Measurements from ENCODE around the gene NSUN2. TPM values are rescaled to one million over a fixed set of nuclear protein-coding genes. Genes with fewer than 3 reads are reported as not detected.

Gene NSUN2
- total RNA-seq, 1 experiment from 2014 or later: 155 TPM

- peaks cover 41% of the 10 kb centered on the region for H3K36me3 ChIP-seq (ENCODE audit: low read depth)
- no peaks in the 10 kb centered on the region for H3K4me1 ChIP-seq (replicated peaks; ENCODE audit: insufficient read depth)
- no peaks in the 10 kb centered on the region for H3K27me3 ChIP-seq (ENCODE audit: insufficient read depth, low read depth)
- H3K9me2 ChIP-seq (ENCODE audit: insufficient read depth): no peaks in the 10 kb centered on the region
- no peak for DNase-seq
- no peak overlapping the region for H2AFZ ChIP-seq
- no peak overlapping the region for H3K27ac ChIP-seq
- peaks cover 15% of the 10 kb centered on the region for H4K20me1 ChIP-seq (ENCODE audit: insufficient read depth)
- TF ChIP-seq CTCF (conservative IDR thresholded peaks at IDR 0.05) (no peak), EZH2 (IDR thresholded peaks at IDR 0.05; ENCODE audit: low read depth) (no peak)
- no peaks in the 10 kb centered on the region for H3K79me2 ChIP-seq (ENCODE audit: low read depth)
- no peak overlapping the region for H3K4me3 ChIP-seq
- peaks cover 12% of the 10 kb centered on the region for H3F3A ChIP-seq (ENCODE audit: insufficient read depth, low read depth)
- no peaks in the 10 kb centered on the region for H3K9me3 ChIP-seq (ENCODE audit: insufficient read depth, low read depth)
- intact Hi-C loops (cut with micrococcal nuclease; ENCODE audit: unreplicated experiment): no loop called here
- H3K4me2 ChIP-seq: no peak overlapping the region
- POLR2A ChIA-PET (ENCODE audit: unreplicated experiment): no interaction called here
- no TSS peak for BruUV-seq (replicated peaks)
- CTCF ChIA-PET: no interaction called here
These were observed 34.4 kb downstream of the NSUN2 start for GRCh38 chr5:6598351-6598900.

GRCh38 chr5:6597557-6597956 is 35.3 kb downstream of the NSUN2 start:
- POLR2A ChIA-PET (ENCODE audit: unreplicated experiment): no interaction called here

GRCh38 chr5:6596388-6596787 is 36.5 kb downstream of the NSUN2 start:
- H3K27ac ChIP-seq: no peak overlapping the region
- ChIA-PET CTCF (no interaction called here), POLR2A (ENCODE audit: unreplicated experiment) (no interaction called here)
- DNase-seq: no peak
- BruUV-seq (replicated peaks): no TSS peak
- peaks cover 22% of the 10 kb centered on the region; the same call in 1 of the 2 replicates for H3K36me3 ChIP-seq (ENCODE audit: low read depth)
- H3K79me2 ChIP-seq (ENCODE audit: low read depth): no peaks in the 10 kb centered on the region
- H3K9me3 ChIP-seq (ENCODE audit: insufficient read depth, low read depth): no peaks in the 10 kb centered on the region
- no peak overlapping the region for H3K4me2 ChIP-seq
- H3K4me1 ChIP-seq (replicated peaks; ENCODE audit: insufficient read depth): no peaks in the 10 kb centered on the region
- intact Hi-C loops (cut with micrococcal nuclease; ENCODE audit: unreplicated experiment): no loop called here
- no peak overlapping the region for H3K4me3 ChIP-seq
- H3K27me3 ChIP-seq (ENCODE audit: insufficient read depth, low read depth): no peaks in the 10 kb centered on the region
- peaks cover 12% of the 10 kb centered on the region for H3F3A ChIP-seq (ENCODE audit: insufficient read depth, low read depth)
- no peaks in the 10 kb centered on the region for H3K9me2 ChIP-seq (ENCODE audit: insufficient read depth)
- no peaks in the 10 kb centered on the region for H4K20me1 ChIP-seq (ENCODE audit: insufficient read depth)
- no peak overlapping the region for H2AFZ ChIP-seq
- TF ChIP-seq EZH2 (IDR thresholded peaks at IDR 0.05; ENCODE audit: low read depth) (no peak), CTCF (conservative IDR thresholded peaks at IDR 0.05) (no peak)

More at GRCh38 chr5:6597557-6597956, 35.3 kb downstream of the NSUN2 start:
- no peak overlapping the region for H3K4me2 ChIP-seq
- H3K4me3 ChIP-seq: no peak overlapping the region
- CTCF ChIA-PET: no interaction called here
- peaks cover 33% of the 10 kb centered on the region for H3K36me3 ChIP-seq (ENCODE audit: low read depth)
- peaks cover 10% of the 10 kb centered on the region for H4K20me1 ChIP-seq (ENCODE audit: insufficient read depth)
- H3K9me2 ChIP-seq (ENCODE audit: insufficient read depth): no peaks in the 10 kb centered on the region
- DNase-seq: no peak
- no peaks in the 10 kb centered on the region for H3K27me3 ChIP-seq (ENCODE audit: insufficient read depth, low read depth)
- no peaks in the 10 kb centered on the region for H3K9me3 ChIP-seq (ENCODE audit: insufficient read depth, low read depth)
- BruUV-seq (replicated peaks): no TSS peak
- H3K4me1 ChIP-seq (replicated peaks; ENCODE audit: insufficient read depth): no peaks in the 10 kb centered on the region
- peaks cover 12% of the 10 kb centered on the region for H3F3A ChIP-seq (ENCODE audit: insufficient read depth, low read depth)
- intact Hi-C loops (cut with micrococcal nuclease; ENCODE audit: unreplicated experiment): no loop called here
- TF ChIP-seq EZH2 (IDR thresholded peaks at IDR 0.05; ENCODE audit: low read depth) (no peak), CTCF (conservative IDR thresholded peaks at IDR 0.05) (no peak)
- no peak overlapping the region for H2AFZ ChIP-seq
- no peak overlapping the region for H3K27ac ChIP-seq
- H3K79me2 ChIP-seq (ENCODE audit: low read depth): no peaks in the 10 kb centered on the region
